Smooth muscle cell of the coronary artery (primary cell): ENCODE results near the gene RGPD6. TPM values are rescaled to one million over a fixed set of nuclear protein-coding genes. Genes with fewer than 3 reads are reported as not detected.

Source experiments
- total RNA-seq: library from RNA; depleted of rRNA; stranded (reverse); fragments of >200 nt; gene quantifications from 2 replicates; pipeline ENCODE4 v1.2.3, GENCODE V29; 2014; ENCODE audit warnings: low replicate concordance

The RGPD6 gene
- 15.3 and 25.5 TPM in 2 replicates for total RNA-seq

GRCh38 chr2:110576763-110577416 is at the start of gene RGPD6:
Gene RGPD6, minus strand, starts transcription at chr2:110577222. Its CDS starts 198 bp downstream, at chr2:110577024.

GRCh38 chr2:110472171-110473058 is 104.6 kb downstream of the RGPD6 start, which contains the start of gene LIMS4:
Gene LIMS4, minus strand, starts transcription at chr2:110472816. Its CDS starts 38 bp downstream, at chr2:110472778.

Other genes starting within 250 kb of the RGPD6 start
- gene LIMS4, start 104.4 kb downstream of the RGPD6 start, total RNA-seq, result 1.4 and 11.9 TPM in 2 replicates
- gene BUB1, start 100.8 kb upstream of the RGPD6 start, total RNA-seq, result 1.3 and 9.5 TPM in 2 replicates
- not detected in 2 replicates for gene ACOXL, start 155.4 kb upstream of the RGPD6 start, total RNA-seq